Aorta (tissue), 5 donors: ENCODE results near the gene CSAD. TPM values are rescaled to one million over a fixed set of nuclear protein-coding genes. Genes with fewer than 3 reads are reported as not detected.

Experiments
- ATAC-seq: fragments of 200-7000 bp; cut with Tn5 transposase; one replicate; pipeline ENCODE4 v1.9.1; 2022; ENCODE audit warnings: moderate library complexity; ENCODE audit not compliant: low FRiP score
- DNase-seq, 2 donors: peaks; one replicate each; pipeline ENCODE4 v3.0.0-alpha.2; 2020
- H3K27ac ChIP-seq, 2 donors: one replicate each; pipeline ENCODE4 v1.5.1; 2013; ENCODE audit warnings: low read length in 2 of 2, mild to moderate bottlenecking in 2 of 2, moderate library complexity in 2 of 2, control low read depth in 1 of 2, inconsistent platforms in 1 of 2, low read depth in 1 of 2
- H3K27me3 ChIP-seq, 2 donors: one replicate each; pipeline ENCODE4 v1.6.1; 2013; ENCODE audit warnings: control low read depth in 1 of 2, low read length in 1 of 2, mild to moderate bottlenecking in 1 of 2, moderate library complexity in 1 of 2; ENCODE audit not compliant: insufficient read depth in 2 of 2, control insufficient read depth in 1 of 2
- H3K36me3 ChIP-seq, 2 donors: one replicate each; pipeline ENCODE4 v1.6.1; 2013; ENCODE audit warnings: control low read depth in 1 of 2, low read length in 1 of 2, mild to moderate bottlenecking in 1 of 2; ENCODE audit not compliant: insufficient read depth in 2 of 2, control insufficient read depth in 1 of 2
- H3K4me1 ChIP-seq, 2 donors: one replicate each; pipeline ENCODE4 v1.6.1; 2013; ENCODE audit warnings: low read length in 2 of 2, control low read depth in 1 of 2, mild to moderate bottlenecking in 1 of 2, moderate library complexity in 1 of 2; ENCODE audit not compliant: insufficient read depth in 2 of 2, control insufficient read depth in 1 of 2
- H3K4me3 ChIP-seq, 2 donors: one replicate each; pipeline ENCODE4 v1.5.1; 2013; ENCODE audit warnings: low read length in 2 of 2, control low read depth in 1 of 2, mild to moderate bottlenecking in 1 of 2
- H3K9me3 ChIP-seq: one replicate; pipeline ENCODE4 v1.6.1; 2013; ENCODE audit warnings: mild to moderate bottlenecking, low read length; ENCODE audit not compliant: control insufficient read depth
- WGBS, 2 donors: extraction: QIAGEN DNeasy Blood & Tissue Kit; methylation state at CpG; one replicate each; pipeline ENCODE4 v1.1.7; 2013; 5-methylcytosine and 5-hydroxymethylcytosine counted together
- intact Hi-C, 2 donors: fragments of 100-400 bp; cut with DNase I; formaldehyde crosslinking; loops; one replicate each; pipeline versions ENCODE4 v1.14.2 to v1.15.0; 2022
- polyA plus RNA-seq, 2 donors: library from polyadenylated mRNA; stranded (reverse); fragments of 200-250 nt; gene quantifications; one replicate each; pipeline ENCODE4 v1.2.3, GENCODE V29; 2013
- total RNA-seq, 2 donors: library from RNA; stranded (reverse); fragmentation: NEBNext Ultra II Directional; extraction: Animal tissue kit (Norgen Biotek cat#: 25700); gene quantifications; one replicate each; pipeline ENCODE4 v1.2.1, GENCODE V29; 2021
- donor health status: healthy with polysubstance abuse.
- donor health status: Bipolar disorder and iron deficiency.
- donor health status: DM: no; HTN: no; CAD: no.
- donor health status: DM: no; HTN: no; CAD: no.
- donor health status: DM: yes; HTN: yes; CAD: no.

CSAD gene
- total and polyA plus RNA-seq, 4 donors = 5.0 to 118 (median 63.6) TPM

DNA sequence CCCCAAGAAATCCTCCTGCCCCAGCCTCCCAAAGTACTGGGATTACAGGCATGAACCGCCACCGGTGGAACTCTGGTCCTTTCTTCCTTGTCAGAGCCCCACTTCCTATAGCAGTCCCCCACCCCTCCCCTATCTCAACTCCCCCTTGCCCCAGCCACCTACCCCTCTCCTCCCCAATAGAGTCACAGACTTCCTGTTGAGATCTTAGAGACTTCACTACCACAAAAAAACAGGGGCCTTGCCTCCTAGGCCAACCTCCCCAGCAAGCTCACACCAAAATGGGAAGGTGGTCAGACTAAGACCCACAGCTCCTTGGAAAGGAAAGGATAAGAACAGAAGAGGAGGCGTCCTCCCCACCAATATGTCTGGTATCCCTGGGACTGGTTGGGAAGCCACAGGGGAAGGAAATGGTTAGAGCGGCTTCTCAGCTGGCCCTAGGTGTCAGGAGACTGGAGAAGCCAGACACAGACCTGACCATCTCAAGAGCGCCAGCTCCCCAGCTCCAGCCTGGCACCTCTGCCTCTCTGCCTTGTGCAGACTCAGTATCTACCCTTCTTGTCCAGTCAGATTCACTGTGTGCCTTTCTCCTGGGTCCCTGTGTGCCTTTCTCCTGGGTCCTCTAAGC is 17.9 kb upstream of the CSAD start:
- 90 to 96% methylated on average over 5 of the region's 5 CpGs for WGBS, 2 donors
- intact Hi-C loops = loop anchor here in 1 of 2 donors (5.0 kb wide), 1 partner anchor 41 kb away; no protein-coding TSS in a partner anchor
- Histone ChIP-seq H3K27ac (no peak overlapping the region), H3K36me3 (no peaks in the 10 kb centered on the region), H3K4me1 (no peaks in the 10 kb centered on the region), H3K27me3 (no peaks in the 10 kb centered on the region), H3K9me3 (no peaks in the 10 kb centered on the region), H3K4me3 (no peak overlapping the region)
- peak in 1 of 2 donors; percentile 37 for DNase-seq
- no peak for ATAC-seq

DNA sequence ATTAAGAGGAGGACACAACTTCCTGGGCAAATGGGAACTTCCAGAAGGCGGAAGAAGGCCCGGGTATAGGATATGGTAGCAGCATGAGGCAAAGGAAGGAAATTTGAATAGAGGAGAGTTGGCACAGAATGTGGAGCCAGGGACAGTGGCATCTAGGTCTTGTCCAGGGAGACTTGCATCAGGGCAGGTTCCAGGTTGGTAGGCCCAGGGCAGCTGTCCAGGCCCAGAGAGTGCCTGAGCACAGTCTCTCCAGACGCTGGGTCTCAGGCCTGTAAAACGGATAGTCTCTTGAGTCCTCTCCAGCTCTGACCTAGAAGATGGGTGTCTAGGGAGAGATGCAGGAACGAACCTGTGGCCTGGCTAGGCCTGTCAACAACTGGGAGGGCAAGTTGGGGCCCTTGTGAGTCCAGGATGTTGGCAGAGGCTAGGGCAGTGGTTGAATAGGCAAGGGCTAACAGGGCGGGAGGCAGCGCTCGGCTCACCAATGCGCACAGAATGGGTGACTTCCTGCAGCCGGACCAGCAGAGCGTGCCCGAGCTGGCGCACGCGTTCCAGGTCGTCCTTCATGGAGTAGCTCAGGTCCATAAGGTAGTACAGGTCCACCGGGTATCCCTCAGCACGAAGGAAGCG is 16.4 kb upstream of the CSAD start:
- no peak overlapping the region for H3K4me3 ChIP-seq
- intact Hi-C loops = loop anchor here (1.0 to 5.0 kb wide), 3 partner anchors 40 to 132 kb away; no protein-coding TSS in a partner anchor
- H3K36me3 ChIP-seq = no peaks in the 10 kb centered on the region
- no peaks in the 10 kb centered on the region for H3K4me1 ChIP-seq
- 75 to 76% methylated on average over 19 of the region's 19 CpGs for WGBS, 2 donors
- no peaks in the 10 kb centered on the region for H3K27me3 ChIP-seq
- ATAC-seq (peak; percentile 5), DNase-seq (peak in 1 of 2 donors; percentile 70)
- H3K9me3 ChIP-seq = no peaks in the 10 kb centered on the region
- H3K27ac ChIP-seq = no peak overlapping the region

DNA sequence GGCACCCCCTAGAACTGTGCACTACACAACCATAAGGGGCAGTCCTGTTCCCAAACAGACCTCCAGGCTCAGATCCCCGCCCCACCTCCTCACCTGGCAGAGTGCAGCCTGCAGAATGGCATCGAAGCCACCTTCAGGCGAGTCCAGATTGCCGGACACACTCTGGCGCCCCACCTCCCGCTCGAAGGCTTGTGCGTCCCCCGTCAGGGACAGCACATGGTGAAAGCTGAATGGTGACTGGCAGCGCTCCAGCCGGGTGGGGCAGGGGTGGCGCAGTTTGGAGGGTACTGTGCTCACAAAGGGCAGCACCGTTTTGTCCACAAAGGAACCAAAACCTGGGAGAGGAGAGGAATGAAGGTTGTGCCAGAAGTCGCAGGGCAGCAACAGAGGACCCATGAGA is 15.8 kb upstream of the CSAD start:
- WGBS, 2 donors = 87 to 89% methylated on average over 14 of the region's 14 CpGs
- Histone ChIP-seq H3K27me3 (no peaks in the 10 kb centered on the region), H3K36me3 (no peaks in the 10 kb centered on the region), H3K4me1 (no peaks in the 10 kb centered on the region), H3K27ac (no peak overlapping the region), H3K4me3 (no peak overlapping the region), H3K9me3 (no peaks in the 10 kb centered on the region)
- ATAC-seq (no peak), DNase-seq (no peak)
- intact Hi-C loops = loop anchor here in 1 of 2 donors (2.0 to 5.0 kb wide), 2 partner anchors 39 to 132 kb away; no protein-coding TSS in a partner anchor

DNA sequence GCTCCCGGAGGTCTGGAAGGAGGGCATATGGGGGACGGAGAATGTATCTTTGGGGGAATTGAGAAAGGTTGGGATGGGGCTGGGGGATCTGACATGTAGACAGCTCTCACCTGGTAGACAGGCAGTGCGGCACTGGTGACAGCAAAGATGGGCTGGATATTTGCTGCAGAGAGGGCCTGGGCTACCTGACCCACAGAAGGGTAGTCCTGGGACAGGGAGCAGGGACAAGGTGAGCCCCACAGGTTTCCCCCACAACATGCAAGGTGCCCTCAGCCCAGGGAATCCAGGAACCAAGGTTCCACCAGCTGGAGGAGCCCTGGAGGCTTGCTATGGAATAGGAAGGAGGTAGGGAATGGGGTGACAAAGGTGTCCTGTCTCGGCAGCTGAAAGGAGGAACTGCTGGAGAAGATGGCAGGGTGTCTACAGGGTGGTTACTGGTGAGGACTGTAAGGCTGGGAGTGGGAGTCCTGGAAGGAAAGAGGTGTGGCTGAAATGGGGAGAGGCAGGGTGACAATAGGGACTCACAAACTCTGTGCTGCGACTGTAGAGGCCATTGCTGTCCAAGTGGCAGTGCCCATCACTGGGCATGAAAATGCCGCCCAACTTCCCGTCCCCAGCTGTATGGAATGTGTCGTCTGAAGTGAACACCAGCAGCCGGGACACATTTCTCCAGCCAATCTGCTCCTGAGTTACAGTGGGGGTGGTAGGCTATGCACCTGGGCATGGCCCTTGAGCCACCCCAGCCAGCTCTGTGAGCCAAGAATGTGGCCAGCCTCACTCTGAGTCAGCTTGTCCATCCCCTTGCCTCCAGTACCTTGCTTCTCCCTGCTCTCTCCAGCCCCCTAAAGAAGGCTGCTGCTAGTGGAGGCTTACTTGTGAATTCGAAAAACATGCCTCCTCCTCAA is 15.0 kb upstream of the CSAD start:
- 85 to 89% methylated on average over 10 of the region's 10 CpGs for WGBS, 2 donors
- no peaks in the 10 kb centered on the region for H3K36me3 ChIP-seq
- DNase-seq (peak in 1 of 2 donors; percentile 62), ATAC-seq (no peak)
- H3K4me3 ChIP-seq = no peak overlapping the region
- no peaks in the 10 kb centered on the region for H3K27me3 ChIP-seq
- intact Hi-C loops = loop anchor here in 1 of 2 donors (2.0 to 5.0 kb wide), 2 partner anchors 38 to 131 kb away; no protein-coding TSS in a partner anchor
- H3K27ac ChIP-seq = no peak overlapping the region
- H3K9me3 ChIP-seq = no peaks in the 10 kb centered on the region
- no peaks in the 10 kb centered on the region for H3K4me1 ChIP-seq

DNA sequence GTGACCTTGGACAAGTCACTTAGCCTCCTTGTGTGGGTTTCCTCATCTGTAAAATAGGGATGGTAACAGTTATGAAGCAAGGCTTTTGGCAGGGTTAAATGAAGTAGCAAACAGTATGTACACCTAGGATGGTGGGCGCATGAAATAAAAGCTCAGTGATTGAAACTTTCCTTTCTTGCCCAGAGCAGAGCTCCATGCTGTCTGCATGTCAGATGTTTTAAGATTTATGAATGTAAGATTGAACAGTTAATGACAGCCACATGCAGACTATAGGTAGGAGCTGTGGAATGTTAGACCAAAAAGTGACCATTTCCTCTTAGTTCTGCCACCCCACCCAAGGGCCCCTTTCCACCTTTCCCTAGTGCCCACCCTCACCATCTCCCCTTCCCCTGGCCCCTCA is 14.2 kb upstream of the CSAD start:
- Histone ChIP-seq H3K27me3 (no peaks in the 10 kb centered on the region), H3K36me3 (no peaks in the 10 kb centered on the region), H3K4me3 (no peak overlapping the region), H3K27ac (no peak overlapping the region), H3K4me1 (no peaks in the 10 kb centered on the region), H3K9me3 (no peaks in the 10 kb centered on the region)
- 91% methylated on average over 1 of the region's 1 CpG for WGBS, 2 donors
- intact Hi-C loops = loop anchor here (5.0 kb wide), 1 partner anchor 38 kb away; no protein-coding TSS in a partner anchor
- no peak for ATAC-seq
- DNase-seq = no peak

DNA sequence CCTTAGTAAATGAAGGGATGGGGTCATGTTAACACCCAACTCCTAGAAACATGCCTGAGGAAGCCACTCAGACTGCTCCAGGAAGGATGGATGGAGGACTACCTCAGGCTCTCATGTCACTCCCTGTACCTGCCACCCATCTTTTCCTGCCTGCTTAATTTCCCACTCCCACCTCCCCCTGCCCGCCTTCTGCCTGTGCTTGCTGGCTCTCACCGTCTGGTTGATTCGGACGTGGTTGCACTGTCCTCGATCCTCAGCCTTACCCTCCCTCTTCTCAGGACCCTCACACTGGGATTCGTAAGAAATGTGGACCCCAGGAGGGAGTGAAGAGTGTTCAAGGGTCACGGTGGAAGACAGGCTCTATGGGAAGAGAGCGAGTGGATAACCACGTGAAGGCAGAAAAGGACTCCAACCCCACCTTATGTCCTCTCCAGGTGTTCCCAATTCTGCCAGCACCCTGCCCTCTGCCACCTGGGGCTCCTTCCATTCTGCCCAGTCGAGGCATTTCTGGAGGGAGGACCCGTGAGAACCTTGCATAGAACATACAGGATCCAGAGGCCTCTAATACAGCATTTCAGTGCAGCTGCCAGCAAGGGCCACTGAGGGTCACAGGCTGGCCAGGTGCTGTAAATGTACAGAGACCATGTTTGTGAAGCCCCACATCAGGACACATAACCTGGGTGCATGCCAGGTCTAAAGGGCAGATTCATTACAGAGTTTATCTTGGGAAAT is 13.4 kb upstream of the CSAD start:
- H3K27ac ChIP-seq = no peak overlapping the region
- H3K4me1 ChIP-seq = no peaks in the 10 kb centered on the region
- no peaks in the 10 kb centered on the region for H3K27me3 ChIP-seq
- ATAC-seq (no peak), DNase-seq (peak in 1 of 2 donors; percentile 34)
- intact Hi-C loops = loop anchor here in 1 of 2 donors (5.0 kb wide), 1 partner anchor 37 kb away; no protein-coding TSS in a partner anchor
- no peaks in the 10 kb centered on the region for H3K9me3 ChIP-seq
- WGBS, 2 donors = 67 to 73% methylated on average over 11 of the region's 11 CpGs
- H3K36me3 ChIP-seq = no peaks in the 10 kb centered on the region
- no peak overlapping the region for H3K4me3 ChIP-seq

GRCh38 chr12:53193040-53193439 is 12.3 kb upstream of the CSAD start:
- Histone ChIP-seq H3K36me3 (peaks cover 0 to 4% of the 10 kb centered on the region in 2 donors), H3K4me1 (no peaks in the 10 kb centered on the region), H3K9me3 (no peaks in the 10 kb centered on the region), H3K4me3 (no peak overlapping the region), H3K27ac (no peak overlapping the region), H3K27me3 (no peaks in the 10 kb centered on the region)
- peak in 1 of 2 donors; percentile 42 for DNase-seq
- intact Hi-C loops = loop anchor here in 1 of 2 donors (5.0 kb wide), 1 partner anchor 36 kb away; no protein-coding TSS in a partner anchor
- 87% methylated on average over 9 of the region's 9 CpGs for WGBS, 2 donors
- no peak for ATAC-seq

DNA sequence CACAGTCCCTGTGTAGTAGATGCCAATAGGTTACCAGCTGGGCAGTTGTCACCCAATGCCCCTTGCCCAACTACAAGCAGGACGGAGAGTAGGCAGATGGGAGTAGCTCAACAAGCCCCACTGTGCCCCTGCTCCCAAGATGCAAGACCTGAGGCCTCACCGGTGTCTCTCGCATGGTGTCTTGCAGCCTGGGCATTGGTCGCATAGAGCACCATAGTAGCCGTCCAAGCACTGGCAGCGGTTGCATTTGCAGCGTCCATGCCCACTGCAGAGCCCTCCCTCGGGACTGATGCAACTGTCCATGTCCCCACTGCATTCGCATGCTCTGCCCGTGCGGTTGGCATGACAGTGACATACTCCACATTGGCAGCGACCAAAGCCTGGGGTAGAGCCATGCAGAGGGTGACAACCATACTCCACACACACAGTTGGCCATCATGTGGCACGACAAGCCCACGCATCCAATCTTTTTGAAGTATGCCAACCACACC is 11.9 kb upstream of the CSAD start:
- 83 to 84% methylated on average over 14 of the region's 14 CpGs for WGBS, 2 donors
- intact Hi-C loops = loop anchor here in 1 of 2 donors (5.0 kb wide), 1 partner anchor 35 kb away; no protein-coding TSS in a partner anchor
- no peak overlapping the region for H3K27ac ChIP-seq
- H3K36me3 ChIP-seq = peaks cover 0 to 4% of the 10 kb centered on the region in 2 donors
- DNase-seq = peak in 1 of 2 donors; percentile 57
- H3K27me3 ChIP-seq = no peaks in the 10 kb centered on the region
- H3K9me3 ChIP-seq = no peaks in the 10 kb centered on the region
- no peak overlapping the region for H3K4me3 ChIP-seq
- no peak for ATAC-seq
- H3K4me1 ChIP-seq = no peaks in the 10 kb centered on the region
